ENCODE measurements around the gene CHTF18.
"Not testable (repeated sequence)": the region's sequence is repeated elsewhere in the genome, so short reads cannot be mapped to it uniquely, and the experiment has no call there.

Gene CHTF18

GRCh38 chr16:813916-814412, 25.5 kb downstream of the CHTF18 start:
- no peak for DNase-seq

GRCh38 chr16:814974-815373, 26.6 kb downstream of the CHTF18 start:
- no peak for DNase-seq

GRCh38 chr16:815861-816260, 27.4 kb downstream of the CHTF18 start:
- no peak for DNase-seq

- no peak for DNase-seq
Measured at GRCh38 chr16:817001-817906, 28.8 kb downstream of the CHTF18 start.

GRCh38 chr16:818132-818531, 29.7 kb downstream of the CHTF18 start:
- no peak for DNase-seq

- DNase-seq, result no peak
Measured at GRCh38 chr16:818592-818991, 30.2 kb downstream of the CHTF18 start.

GRCh38 chr16:819336-820043, 31.1 kb downstream of the CHTF18 start:
- no peak for DNase-seq

GRCh38 chr16:820044-820408, 31.6 kb downstream of the CHTF18 start:
- not testable (repeated sequence) for DNase-seq

- no peak for DNase-seq
Measured at GRCh38 chr16:820748-821147, 32.3 kb downstream of the CHTF18 start.

GRCh38 chr16:821751-822150, 33.3 kb downstream of the CHTF18 start:
- no peak for DNase-seq

GRCh38 chr16:822174-822908, 33.9 kb downstream of the CHTF18 start:
- no peak for DNase-seq

GRCh38 chr16:822909-823297, 34.5 kb downstream of the CHTF18 start:
- DNase-seq, result no peak

- DNase-seq, result no peak
Measured at GRCh38 chr16:824194-824593, 35.8 kb downstream of the CHTF18 start.

- DNase-seq, result no peak
Measured at GRCh38 chr16:824601-825000, 36.2 kb downstream of the CHTF18 start.

- no peak for DNase-seq
Measured at GRCh38 chr16:825341-826061, 37.1 kb downstream of the CHTF18 start.

- DNase-seq, result no peak
Measured at GRCh38 chr16:827513-827912, 39.1 kb downstream of the CHTF18 start.

GRCh38 chr16:828891-829290, 40.5 kb downstream of the CHTF18 start:
- DNase-seq, result no peak

- no peak for DNase-seq
Measured at GRCh38 chr16:830107-830870, 41.9 kb downstream of the CHTF18 start.

GRCh38 chr16:830871-831570, 42.6 kb downstream of the CHTF18 start:
- no peak for DNase-seq

GRCh38 chr16:831571-832413, 43.4 kb downstream of the CHTF18 start:
- DNase-seq, result no peak

Data from Kasumi-1 (cell line).